HG02852 (cell line): ENCODE measurements around the gene GPC3.

ENCODE experiments used
- ATAC-seq: cut with Tn5 transposase; IDR thresholded peaks from one replicate; pipeline ENCODE4 v1.9.1; 2021; ENCODE audit warnings: mild to moderate bottlenecking, moderate library complexity; ENCODE audit not compliant: unreplicated experiment

The GPC3 gene

GRCh38 chrX:133576876-133577275 lies 408.5 kb downstream of the GPC3 start:
- no peak for ATAC-seq

DNA sequence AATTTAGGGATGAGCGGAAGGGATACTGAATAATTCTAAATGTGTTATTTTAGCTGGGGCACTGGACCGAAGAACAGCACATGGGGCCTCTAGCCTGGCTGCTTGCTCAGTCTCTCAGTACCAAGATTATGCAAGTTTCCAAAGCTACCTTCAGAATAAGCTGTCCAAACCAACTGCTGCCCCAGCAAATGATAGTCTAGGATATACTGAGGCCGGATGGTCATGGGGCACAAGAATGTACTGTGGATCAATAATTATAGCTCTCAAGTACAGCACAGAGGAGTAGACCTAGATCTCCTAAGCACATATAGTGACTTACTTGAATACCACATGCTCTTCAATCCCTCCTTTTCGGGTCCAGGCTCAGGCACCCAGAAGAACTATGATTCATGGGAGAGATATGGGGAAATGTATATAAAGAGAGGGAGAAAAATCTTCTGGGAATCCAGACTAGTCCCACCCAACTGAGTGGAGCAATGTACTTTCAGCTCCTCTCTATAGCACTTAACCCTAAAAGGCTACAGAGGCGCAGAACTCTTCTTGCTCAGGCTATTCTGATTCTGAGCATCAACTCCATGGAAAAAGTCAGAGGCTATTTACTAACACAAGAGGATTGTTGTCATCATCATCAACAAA lies 409.8 kb downstream of the GPC3 start:
- no peak for ATAC-seq

GRCh38 chrX:133574716-133575115 lies 410.7 kb downstream of the GPC3 start:
- no peak for ATAC-seq

- no peak for ATAC-seq
These were observed 414.8 kb downstream of the GPC3 start for GRCh38 chrX:133570549-133570948.

DNA sequence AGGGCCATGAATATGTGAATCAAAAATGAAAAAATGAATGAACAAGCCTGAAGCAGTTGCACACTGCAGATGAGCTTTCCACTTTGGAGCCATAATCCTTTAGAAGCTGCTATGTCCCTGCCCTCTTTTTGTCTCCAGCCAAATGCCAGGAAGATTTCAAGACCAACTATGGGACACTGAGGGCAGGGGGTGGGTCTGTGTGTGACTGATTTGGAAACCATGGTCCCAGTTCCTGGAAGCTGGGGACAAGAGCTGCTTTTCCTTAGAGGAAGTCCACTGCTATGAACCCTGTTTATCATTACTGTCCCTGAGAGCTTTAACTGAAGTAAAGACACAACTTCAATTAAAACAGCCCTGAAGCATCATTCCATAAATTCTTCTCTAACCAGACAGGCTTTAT lies 416.2 kb downstream of the GPC3 start:
- ATAC-seq: no peak

DNA sequence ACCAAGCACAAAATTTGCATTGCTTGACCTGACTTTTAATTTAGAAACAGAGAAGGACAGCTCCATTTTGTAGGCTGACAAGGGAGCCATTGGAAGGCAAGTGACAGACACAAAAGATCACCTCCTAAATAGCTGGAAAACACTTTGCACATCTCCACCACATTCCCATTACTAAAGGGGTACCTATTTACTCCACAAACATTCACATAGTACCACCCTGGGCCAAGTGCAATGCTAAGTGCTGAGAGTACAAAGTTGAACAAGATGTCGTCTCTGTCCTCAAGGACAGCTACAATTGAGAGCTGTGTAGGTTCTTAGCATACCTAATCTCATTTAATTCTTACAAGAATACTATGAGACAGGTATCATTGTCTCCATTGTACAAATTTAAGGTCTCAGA lies 417.3 kb downstream of the GPC3 start:
- ATAC-seq: no peak

DNA sequence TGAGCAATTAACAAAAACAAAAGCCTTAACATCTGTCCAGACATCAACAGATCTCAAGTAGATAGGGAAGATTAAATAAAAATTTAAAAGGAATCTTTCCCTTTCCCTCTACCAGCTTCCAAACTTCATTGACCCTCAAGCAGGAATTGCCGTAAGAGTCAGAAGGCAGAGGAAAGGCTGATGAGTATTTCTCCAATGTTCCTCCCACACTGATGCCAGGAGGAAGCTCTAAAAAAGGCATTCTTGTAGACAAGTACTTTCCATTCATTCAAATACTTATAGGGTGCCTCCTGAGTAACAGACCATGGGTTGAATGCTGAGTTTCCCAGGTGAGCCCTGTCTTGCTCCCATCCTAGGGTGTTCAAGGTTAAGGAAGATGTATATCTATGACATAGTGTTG lies 418.5 kb downstream of the GPC3 start:
- ATAC-seq: no peak

- ATAC-seq: no peak
These were observed 421.7 kb downstream of the GPC3 start for GRCh38 chrX:133563705-133564104.

DNA sequence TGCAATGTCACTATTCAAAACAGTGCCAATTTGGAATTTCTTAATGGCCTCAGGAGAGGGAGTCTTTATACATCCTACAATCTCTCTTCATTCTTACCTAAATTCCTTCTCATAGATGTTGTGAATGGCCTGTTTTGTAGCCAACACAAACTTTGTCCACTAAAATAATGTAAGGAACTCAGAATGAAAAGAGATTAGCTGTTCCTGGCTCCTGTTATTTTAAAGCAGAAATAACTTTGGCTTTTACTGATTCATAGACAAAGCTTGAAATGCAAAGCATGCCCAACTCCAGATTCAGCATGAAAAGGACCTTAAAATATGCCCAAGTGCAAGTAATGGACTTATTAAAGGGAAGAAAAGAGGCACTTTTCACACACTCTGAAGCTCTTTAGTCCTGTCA lies 424.1 kb downstream of the GPC3 start:
- ATAC-seq: no peak

DNA sequence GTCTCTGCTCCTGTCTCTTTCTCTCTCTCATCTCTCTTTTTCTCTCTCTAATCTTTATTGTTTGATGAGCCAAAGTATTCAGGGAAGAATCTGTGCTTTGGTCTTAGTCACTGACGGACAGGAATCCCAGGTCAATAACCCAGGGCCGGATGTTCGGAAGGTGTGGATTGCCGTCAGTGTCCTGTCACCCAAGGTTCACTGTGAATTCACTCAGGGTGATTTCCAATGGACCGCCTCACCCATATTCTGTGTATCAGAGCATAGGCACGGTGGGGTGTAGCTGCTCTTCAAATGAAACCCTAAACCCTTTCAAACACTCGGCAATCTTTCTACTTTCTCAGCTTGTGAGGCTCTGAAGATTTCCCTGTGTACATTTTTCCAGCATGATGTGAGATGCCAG lies 425.5 kb downstream of the GPC3 start:
- no peak for ATAC-seq

GRCh38 chrX:133555782-133556458 lies 429.5 kb downstream of the GPC3 start:
- no peak for ATAC-seq

GRCh38 chrX:133550665-133551485 lies 434.5 kb downstream of the GPC3 start:
- no peak for ATAC-seq

DNA sequence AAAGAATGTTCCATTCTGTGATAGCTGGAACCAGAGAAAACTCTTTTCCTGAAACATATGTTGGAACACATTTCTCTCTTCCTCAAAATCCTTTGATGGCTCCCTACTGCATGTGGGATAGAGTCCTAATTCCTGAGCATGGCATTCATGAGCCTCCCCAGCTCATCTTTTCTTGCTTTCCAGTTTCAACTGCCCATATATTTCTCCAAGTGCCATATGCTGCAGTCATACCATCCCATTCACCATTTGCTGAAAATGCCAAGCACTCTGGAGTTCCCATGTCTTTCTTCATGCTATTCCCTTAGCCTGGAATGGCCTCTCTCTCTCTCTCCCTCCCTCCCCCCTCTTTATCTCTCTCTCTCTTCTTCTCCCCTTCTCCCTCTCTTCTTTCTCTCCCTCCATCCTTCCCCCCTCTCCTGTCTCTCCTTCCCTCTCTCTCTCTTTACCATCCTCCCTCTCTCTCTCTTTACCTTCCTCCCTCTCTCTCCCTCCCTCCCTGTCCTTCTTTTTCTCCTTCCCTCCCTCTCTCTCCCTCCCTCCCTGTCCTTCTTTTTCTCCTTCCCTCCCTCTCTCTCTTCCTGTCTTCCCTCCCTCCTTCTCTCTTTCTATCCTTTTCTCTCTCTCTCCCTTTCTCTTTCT lies 436.0 kb downstream of the GPC3 start:
- ATAC-seq: no peak

- no peak for ATAC-seq
These were observed 439.0 kb downstream of the GPC3 start for GRCh38 chrX:133546441-133546840.

DNA sequence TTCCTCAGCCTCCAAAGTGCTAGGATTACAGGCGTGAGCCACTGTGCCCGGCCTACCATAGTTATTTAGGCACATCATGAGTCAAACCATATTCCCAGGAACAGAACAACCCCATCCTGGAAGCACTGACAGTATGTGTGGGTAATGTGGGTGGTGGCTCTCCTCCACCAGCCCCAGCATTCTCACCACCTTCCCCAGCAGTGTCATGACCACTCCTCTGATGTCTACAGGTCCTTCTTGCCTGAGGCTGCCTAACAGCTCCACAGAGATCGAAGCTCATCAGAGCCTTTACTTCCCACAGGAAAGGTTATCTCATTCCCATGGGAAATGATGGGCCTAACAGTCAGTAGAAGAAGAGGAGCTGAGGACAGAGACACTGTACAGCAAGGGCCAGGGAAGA lies 440.6 kb downstream of the GPC3 start:
- no peak for ATAC-seq

- ATAC-seq: no peak
These were observed 441.3 kb downstream of the GPC3 start for GRCh38 chrX:133544115-133544514.

DNA sequence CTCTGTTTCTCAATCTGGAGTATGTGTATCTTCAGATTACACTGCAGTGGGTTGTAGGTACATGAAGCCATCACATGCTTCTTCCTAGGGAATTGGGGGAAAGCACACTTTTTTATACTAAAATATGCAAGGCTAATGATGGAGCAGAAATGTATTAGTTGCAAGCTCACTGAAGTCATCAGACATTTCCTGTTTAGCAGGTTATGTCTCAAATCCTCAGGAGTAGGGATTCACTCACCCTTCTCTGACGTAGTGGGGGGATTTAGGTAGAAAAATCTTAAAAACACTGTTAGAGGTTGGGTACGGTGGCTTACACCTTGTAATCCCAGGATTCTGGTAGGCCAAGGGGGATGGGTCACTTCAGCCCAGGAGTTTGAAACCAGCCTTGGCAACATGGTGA lies 441.7 kb downstream of the GPC3 start:
- no peak for ATAC-seq

DNA sequence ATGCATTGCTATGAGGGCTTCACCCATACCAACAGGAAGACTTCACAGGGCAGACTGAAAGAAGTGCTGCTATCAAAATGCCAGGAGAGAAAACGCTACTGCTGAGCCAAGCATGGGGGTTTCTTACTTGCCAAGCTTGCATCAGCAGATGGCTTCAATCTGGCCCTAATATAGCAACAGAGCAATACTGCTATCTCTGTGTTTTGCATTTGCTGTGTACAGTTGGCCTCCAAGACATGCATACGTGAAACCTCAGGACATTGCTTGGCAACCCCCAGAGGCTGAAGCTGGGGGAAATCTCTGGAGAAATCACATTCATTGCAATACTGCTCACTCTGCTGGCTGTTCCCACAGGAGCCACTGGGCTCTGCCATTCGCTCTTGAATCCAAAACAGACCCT lies 442.9 kb downstream of the GPC3 start:
- ATAC-seq: no peak

GRCh38 chrX:133541021-133541420 lies 444.4 kb downstream of the GPC3 start:
- ATAC-seq: no peak

- ATAC-seq: no peak
These were observed 447.2 kb downstream of the GPC3 start for GRCh38 chrX:133538148-133538547.

- ATAC-seq: no peak
These were observed 448.3 kb downstream of the GPC3 start for GRCh38 chrX:133537142-133537541.

DNA sequence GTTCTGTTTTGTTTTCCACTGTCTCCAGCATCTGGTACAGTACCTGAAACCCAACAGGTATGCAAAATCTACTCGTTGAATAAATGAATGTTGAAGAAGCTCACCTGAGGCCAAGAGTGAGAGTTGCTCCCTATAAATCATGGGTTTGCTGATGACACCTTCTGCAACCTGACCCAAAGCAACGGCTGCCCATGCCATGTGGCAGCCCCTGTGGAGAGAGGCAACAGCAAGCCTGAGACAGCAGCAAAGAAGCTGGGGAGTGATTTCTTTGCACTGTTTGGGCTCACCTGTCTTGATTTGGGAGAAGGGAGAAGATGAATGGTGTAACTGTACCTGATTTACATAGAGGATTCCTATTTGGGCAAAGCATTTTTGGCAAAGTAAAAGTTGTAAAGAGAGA lies 450.3 kb downstream of the GPC3 start:
- no peak for ATAC-seq
